Kidney tubule cell (primary cell): Measurements from ENCODE around the gene RFX2.
"Not testable (repeated sequence)": the region's sequence is repeated elsewhere in the genome, so short reads cannot be mapped to it uniquely, and the experiment has no call there.

Experiments used
- DNase-seq: peaks from one replicate; pipeline ENCODE4 v3.0.0-alpha.2; 2018; ENCODE audit warnings: low spot score

RFX2 gene

DNA sequence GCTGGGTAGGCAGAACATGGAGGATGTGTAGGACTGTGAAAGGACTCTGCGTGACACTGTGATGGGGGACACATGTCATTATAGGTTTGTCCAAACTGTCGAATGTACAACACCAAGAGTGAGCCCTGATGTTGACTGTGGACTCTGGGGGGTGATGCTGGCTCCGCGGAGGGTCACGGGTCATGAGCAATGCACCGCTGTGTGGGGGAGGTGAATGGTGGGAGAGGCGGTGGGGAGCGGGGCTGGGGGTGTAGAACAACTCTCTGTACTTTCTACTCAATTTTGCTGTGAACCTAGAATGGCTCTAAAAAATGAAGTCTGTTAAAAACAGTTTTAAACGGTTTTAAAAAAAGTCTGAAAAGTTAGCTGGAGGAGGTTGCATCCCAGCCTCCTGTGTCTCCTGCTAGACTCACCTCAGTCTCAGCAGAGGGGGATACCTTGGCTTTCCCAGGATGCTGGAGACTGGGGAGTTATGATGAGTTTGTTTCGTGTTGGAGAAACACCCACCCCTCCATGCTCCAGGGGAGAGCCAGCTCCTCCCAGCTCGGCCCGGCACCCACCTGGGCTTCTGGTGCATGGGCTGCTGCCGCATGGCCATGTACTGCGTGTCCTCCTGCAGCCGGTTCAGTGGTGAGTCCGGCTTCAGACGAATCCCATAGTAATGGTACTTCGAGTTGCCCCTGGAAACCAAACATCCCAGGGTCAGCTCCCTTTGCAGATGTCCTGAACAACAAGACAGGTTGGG lies 97.7 kb downstream of the RFX2 start:
- no peak for DNase-seq

DNA sequence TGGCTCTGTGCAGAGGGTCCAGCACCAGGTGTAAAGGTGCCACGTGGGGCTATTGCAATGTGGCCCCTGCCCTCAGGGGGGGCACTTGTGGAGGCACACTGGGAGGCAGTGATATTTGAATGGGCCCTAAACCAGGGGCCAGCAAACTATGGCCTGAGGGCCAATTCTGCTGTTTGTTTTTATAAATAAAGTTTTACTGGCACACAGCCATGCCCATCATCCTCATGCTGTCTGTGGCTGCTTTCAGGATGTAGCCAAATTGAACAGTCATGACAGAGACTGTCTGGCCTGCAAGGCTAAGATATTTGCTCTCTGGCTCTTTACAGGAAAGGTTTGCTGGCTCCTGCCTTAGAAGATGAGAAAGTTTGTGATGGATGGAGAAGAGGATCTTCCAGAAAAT lies 98.5 kb downstream of the RFX2 start:
- no peak for DNase-seq

DNA sequence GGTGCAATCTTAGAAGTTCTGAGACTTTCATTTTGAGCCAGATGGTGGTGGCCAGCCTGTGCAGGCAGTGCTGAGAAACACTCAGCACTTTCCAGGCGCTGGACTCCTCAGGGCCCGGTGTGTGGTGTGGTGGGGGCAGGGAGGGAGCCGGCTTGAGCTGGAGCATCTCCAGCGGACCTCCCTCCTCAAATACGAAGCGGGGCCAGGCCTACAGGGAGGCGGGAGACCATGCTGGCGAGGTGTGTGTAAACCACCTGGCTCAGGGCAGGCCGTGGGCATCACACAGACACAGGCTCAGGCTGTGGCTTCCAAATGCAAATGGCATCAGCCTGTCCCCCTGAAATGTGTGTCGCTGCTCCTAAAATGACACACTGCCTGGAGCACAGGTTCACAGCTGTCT lies 99.1 kb downstream of the RFX2 start:
- DNase-seq = no peak

DNA sequence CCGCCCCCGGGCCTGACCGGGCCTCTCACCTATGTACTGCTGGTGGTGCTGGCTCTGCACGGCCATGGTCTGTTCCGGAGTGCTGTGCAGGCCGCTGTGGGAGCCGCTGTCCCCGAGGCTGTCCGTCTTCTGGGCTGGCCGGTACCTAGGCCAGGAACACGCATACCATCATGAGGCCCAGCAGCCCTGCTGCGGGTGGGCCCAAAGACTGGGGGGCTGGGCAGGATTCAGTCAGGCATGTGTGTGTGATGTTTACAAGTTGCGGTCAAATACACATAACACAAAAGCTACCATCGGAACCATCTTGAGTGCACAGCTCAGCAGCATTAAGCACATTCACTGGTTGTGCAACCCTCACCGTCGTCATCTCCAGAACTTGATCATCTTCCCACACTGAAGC lies 100.2 kb downstream of the RFX2 start:
- no peak for DNase-seq

DNA sequence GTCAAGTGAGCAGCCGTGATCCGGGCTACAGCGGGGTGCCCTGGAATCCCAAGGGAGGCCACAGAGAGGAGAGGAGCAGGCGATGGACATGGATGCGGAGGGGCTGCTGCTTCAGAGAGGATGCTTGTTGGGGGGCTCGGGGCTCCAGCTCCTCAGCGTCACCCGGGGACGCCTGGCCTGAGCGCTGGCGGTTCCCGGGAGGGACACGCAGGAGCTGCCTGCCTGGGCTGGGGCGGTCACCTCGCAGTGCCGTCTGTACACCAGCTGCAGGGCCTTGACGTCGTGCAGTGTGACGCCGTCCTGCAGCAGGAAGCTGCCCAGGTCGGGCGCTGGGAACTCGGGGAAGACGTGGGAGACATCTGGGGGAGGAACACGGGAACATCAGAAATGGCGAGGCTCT lies 102.4 kb downstream of the RFX2 start:
- no peak for DNase-seq

DNA sequence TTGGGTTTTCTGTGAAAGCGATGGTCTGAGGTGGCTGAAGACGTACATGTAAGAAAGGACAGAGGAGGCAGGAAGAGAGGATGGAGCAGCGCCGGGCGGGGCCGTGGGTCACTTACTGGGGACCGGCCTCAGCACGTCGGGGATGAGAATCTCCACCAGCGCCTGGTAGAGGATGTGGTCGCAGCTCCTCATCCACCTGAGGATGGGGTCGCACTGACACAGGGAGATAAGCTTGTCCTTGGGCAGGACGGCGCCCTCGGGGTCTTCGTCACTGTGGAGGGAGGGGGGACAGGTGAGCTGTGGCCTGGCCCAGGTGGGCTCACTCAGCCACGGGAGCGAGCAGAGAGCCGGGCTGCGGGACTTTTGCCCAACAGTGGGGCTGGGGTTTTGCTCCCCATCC lies 103.4 kb downstream of the RFX2 start:
- no peak for DNase-seq

DNA sequence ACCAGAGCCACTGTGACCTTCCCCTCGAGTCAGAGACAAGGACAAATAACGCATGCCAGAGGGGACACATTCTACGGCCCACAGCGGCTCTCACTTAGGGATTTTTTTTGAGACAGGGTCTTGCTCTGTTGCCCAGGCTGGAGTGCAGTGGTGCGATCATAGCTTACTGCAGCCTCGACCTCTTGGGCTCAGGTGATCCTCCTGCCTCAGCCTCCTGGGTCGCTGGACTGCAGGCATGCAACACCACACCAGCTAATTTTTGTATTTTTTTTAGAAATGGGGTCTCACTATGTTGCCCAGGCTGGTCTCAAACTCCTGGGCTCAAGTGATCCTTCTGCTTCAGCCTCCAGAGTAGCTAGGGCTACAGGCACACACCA lies 104.2 kb downstream of the RFX2 start:
- not testable (repeated sequence) for DNase-seq

DNA sequence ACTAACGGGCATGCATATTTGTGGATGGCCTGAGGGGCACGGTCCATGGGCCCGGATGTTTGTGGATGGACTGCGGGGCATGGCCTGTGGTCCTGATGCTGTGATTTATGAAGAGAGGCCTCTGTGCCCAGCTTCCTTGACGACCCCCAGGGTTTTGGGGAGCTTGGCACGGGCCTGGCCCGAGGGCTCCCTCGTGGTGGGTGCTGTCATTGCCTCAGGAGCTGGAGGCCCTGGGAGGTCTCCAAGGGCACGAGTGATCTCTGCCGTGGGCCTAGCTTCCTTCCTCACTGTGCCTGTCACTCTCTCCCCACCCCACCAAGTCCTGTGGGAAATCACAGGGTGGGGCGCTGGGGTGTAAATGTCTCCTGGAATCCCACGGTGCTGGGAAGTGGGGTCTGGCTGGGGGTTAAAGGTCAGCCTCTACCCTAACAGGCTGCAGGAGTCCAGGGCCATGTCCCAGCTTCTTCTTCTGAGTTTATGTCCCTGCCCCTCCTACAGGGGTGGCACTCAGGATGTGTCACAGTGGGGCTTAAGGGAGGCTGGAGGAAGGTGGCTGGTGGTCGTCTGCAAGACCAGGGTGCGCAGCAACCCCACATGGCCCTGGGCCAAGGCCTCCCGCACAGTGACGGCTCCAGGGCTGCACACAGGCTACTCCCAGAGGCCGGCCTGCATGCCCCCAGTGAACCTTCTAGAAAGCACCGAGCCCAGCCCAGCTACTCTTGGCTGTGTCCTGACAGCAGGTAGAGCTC lies 104.8 kb downstream of the RFX2 start:
- DNase-seq = no peak

DNA sequence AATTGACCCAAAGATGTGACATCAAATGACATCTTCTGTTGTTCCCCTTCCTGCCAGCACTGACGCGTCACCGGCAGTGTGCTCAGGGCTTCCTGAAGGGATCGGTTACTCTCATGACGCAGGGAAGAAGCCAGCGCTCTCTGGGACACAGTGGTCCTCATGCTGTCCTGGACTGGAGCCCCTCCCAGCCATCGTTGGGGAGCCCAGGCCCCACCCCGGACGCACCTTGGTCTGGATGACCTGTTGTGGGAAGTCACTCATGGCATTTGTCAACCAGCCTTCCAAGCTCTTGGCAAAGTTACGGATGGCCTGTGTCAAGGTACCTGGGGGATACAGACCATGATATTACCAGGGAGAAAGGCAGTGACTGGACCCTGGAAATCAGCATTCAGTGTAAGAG lies 106.3 kb downstream of the RFX2 start:
- DNase-seq = no peak

DNA sequence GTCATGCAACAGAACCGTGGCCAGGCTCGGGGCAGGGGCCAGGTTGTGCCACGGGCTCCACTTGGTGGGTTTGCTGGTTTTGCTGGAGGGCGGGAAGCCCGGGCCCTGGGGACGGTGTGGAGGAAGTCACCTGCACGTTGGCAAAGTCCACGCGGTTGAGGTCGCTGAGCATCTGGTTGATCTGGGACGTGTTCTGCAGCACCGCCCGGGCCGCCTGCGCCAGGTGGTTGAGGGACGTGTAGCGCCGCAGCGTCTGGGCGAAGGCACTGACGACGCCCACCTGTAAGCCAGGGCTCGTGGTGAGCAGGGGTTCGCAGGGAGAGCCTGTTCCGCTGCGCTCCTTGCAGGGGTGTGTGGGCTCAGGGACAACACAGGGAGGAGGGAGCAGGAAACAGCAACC lies 107.7 kb downstream of the RFX2 start:
- no peak for DNase-seq

DNA sequence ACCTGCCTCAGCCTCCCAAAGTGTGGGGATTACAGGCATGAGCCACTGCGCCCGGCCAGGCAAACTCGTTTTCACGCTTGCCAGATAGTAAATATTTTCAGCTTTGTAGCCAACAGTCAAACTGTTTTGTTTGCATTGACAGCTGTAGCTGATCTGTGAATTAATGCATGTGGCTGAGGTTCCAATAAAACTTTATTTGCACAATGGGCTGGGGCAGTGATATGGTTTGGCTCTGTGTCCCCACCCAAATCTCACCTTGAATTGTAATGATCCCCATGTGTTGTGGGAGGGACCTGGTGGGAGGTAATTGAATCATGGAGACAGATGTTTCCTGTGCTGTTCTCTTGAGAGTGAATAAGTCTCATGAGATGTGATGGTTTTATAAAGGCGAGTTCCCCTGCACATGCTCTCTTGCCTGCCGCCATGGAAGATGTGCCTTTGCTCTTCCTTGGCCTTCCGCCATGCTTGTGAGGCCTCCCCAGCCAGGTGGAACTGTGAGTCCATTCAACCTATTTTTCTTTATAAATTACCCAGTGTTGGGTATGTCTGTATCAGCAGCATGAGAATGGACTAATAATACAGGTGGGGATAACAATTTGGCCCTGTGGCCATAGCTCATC lies 110.0 kb downstream of the RFX2 start:
- DNase-seq = no peak

DNA sequence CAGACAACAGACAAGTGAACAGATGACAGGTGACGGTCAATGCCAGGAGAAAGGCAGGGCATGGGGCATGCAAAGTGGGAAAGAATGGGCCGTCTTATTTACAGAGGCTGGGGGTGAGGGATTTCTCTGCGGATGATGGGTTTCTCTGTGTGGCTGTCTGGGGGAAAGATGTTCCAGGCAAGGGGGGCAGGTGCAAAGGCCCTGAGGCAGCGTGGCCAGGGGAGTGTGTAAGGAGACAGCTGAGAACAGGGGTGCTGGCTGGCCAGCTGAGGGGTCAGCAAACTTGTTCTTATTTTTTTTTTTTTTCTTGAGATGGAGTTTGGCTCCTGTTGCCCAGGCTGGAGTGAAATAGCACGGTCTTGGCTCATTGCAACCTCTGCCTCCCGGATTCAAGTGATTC lies 110.6 kb downstream of the RFX2 start:
- no peak for DNase-seq

DNA sequence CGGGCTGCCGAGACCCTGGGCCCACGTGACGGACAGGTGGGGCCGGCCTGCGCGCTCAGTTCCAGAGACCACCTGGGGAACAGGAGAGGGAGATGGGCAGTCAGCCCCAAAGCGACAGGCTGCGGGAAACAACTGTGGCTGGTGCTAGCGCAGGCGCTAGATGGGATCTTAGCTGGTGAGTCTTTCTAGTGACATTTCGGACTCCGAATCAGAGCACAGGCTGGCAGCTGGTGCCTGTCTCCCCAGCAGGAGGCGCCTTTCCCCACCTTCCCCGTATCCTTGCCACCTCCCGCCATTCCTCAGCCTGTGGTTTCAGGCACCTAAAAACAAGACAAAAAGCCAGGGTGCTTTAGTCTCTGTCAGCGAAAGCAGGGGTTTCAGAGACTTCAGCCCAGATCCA lies 112.9 kb downstream of the RFX2 start:
- DNase-seq = no peak

DNA sequence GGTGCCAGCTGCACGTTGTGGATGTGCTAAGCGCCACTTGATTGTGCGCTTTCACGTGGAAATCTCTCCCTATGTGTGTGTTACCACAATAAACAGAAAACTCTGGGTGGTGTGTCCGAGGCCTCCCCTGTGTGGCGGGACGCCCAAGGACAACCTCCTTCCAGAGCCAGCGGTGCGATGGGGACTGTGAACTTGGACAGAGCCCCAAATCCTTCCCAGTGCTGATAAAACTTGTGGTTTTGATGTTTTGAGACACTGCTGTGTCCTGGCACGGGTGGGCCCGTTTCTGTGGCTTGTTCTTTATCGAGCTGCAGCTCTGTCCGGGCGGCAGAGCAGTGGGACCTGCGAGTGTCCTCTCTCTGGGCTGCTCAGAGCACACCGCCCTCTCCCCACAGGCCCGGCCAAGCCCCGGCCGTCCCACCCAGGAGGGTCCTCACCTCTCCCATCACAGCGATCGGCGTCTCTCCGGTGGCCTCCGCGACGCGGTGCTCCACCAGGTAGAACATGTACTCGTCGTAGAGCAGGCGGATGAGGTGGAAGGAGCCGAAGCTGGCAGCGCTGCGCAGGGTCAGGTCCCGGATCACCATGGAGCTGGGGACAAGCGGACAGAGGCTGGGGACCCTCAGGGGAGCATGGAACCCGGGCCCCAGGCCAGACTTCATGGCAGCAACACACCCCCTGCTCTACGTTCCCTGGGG lies 113.5 kb downstream of the RFX2 start:
- no peak for DNase-seq

DNA sequence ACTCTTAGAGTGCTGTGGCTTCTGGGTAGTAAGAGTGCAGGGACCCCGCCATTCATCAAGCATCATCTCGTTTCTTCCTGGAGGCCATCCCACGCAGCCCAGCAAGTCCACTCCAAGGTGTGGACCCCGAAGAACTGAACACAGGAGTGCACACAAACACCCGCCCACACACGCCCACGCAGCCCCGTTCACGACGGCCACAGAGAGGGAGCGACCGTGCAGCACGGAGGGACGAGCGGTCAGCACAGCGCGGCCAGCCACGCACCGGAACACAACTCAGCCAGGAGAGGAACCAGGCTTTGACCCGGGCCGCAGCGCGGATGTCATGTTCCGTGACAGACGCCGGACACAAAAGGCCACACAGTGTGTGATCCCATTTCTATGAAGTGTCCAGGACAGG lies 114.2 kb downstream of the RFX2 start:
- no peak for DNase-seq

DNA sequence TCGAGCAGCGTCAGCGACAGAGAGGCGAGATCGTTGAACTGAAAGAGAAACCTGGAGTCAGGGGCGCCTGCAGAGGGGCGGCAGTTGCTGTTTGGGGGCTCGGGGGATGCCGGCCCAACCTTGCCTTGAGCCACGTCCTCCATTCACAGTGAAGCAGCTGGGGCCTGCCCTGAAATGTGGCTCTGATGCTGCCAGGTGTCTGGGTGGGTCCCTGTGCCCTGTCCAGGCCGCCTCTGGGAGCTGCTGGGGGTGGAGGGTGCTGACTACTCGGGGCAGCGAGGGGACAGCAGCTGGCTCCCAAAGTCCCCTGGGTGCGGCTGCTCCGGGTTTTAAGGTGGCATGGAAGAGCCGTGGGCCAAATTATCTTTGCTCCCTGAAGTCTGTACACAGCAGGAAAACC lies 114.7 kb downstream of the RFX2 start:
- no peak for DNase-seq

DNA sequence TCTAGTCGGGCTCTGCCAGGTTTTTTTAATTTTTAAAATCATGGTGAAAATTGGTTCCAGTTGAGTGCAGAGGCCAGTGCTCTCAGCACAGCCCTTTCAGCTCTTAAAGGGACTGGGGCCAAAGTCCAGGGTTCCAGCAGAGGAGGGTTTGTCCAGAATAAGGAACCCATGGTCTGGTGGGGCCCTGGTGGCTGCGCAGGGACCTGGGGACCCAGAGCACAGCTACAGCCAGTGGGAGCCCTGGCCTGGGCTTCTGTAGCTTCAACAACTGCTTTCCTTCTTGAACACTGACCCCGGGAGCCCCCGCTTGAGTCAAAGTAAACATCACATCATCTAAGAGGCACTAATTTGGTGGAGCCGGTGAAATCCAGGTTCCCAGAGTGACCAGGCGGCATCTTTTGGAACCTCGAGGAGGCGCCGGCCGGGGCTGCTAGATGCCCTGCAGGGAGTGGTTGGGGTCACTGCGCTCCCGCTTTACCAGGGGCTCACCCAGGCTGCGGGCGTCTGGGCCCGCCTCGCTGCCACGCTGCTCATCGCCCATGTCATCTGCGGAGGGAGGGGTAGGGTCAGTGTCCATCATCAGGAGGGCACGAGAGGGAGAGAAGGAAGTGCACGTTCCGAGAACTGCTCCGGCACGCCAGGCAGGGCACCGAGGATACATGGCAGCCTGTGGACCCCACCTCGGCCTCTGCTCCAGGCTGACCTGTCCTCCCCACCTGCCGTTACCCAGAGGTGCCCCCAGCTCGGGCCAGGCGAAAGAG lies 115.7 kb downstream of the RFX2 start:
- no peak for DNase-seq

DNA sequence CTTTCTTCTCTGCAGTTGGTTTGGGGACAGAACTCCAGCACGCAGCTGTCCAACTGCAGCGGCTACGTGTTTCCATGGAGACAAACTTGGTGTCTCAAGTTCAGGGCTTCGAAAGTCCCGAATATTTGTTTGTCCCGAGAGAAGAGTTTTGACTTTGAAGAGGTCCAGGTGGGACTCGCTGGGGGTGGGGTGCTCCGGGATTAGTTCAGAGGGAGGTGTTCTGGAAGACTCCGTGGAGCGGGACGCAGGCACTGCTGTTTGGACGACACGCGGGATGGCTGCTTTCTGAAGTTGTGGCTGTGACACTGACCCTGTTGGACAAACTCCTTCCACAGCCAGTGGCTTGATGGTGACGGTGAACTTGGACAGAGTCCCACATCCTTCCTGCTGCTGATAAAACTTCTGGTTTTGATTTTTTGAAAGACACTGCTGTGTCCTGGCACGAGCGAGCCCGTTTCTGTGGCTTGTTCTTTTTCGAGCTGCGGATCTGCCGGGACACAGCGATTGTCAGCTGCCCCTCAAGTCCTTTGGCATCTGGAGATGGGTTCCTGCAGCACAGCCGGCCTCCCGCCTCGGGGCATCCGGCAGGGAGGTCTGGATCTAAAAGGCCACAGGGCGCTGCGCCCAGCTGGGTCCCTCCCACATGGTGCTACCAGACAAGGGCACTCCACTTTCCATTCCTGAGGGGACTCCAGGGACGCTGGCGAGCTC lies 116.5 kb downstream of the RFX2 start:
- no peak for DNase-seq

DNA sequence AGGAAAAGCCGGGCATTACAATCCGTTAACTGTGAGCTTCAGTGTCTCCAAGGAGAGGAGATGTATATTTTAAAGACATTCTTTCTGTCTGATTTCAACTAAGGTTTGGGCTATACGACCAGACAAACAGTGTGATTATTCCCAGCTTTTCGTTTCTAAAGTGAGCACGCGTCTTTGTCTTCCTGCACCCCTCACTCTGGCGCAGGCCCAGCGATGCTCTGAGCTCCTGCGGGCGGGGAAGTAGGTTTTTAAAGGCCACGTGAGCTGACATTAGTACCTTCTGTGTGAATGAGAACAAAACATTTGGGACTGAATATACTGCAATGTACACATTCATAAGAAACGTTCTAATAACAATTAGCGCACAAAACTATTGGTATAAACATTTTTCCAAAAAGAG lies 117.1 kb downstream of the RFX2 start:
- no peak for DNase-seq

DNA sequence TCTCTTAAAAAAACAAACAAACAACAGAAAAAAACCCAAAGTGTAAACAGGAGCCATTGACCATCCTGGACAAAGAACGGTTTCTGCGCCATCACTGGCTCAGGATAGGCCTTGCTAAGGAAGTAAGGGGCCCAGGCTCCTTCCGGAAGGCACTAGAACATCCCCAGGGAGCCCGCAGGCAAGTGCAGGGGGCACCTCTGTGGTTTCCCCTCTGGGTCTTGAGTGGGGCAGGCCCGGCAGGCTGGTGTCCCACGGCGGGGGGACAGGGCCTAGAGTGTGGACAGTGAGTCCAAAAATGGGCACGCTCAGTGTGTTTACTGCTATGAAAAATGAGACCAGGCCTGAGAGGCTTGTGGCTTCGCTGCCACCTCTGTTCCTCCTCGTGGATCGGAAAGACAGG lies 117.5 kb downstream of the RFX2 start:
- no peak for DNase-seq

DNA sequence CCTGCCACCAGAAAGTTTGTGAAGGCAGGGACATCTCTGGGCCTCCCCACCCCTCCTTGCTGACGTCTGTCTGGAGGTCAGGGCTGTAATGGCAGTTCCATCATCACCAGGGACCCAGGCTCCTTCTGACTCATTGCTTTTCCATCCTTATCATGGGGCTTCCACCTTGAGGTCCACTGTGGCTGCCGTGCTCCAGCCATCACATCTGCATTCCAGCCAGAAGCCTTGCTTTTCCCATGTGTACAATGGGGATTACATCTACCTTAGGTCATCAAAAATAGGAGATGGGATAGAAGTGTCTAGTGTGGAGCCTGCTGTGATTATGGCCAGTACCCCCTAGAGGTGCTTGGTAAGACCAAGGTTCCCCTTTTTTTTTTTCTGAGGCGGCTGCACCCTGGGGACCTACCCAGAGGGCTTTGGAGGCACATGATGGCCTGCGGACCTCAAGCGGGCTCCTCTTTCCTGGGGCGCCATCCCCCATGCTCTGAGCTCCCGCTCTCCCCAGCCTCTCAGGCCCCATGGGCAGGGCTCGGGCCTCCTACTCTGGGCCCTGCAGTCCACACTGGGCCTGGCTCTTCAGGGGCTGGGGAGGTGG lies 119.0 kb downstream of the RFX2 start:
- no peak for DNase-seq
